ENCODE results near the gene NPEPL1.

DNA sequence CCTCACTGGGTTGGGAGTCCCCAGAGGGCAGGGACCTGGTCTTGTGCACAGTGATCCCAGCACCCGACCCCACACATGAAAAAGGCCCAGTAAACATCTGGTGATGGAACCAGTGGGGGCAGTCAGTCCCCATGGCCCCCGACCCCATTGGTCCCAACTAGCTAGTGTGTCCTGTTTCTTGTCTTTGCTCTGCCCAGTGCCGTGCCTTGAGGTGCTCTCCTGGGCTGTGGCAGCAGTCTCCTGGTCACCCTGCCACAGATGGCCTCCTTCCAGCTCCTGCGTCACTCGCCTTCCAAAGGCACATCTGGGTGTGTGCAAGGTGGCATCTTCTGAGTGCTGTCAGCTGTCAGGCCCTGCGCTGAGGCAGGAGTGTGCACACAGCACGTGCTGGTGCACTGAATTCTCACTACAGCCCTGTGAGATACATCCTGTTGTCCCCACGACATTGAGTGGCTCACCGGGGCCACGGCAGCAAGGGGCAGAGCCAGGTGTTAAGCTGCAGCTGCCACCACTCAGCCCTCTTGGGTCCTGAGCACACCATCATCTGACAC is 3.9 kb downstream of the NPEPL1 start:
- TF ChIP-seq, protein P1, sequence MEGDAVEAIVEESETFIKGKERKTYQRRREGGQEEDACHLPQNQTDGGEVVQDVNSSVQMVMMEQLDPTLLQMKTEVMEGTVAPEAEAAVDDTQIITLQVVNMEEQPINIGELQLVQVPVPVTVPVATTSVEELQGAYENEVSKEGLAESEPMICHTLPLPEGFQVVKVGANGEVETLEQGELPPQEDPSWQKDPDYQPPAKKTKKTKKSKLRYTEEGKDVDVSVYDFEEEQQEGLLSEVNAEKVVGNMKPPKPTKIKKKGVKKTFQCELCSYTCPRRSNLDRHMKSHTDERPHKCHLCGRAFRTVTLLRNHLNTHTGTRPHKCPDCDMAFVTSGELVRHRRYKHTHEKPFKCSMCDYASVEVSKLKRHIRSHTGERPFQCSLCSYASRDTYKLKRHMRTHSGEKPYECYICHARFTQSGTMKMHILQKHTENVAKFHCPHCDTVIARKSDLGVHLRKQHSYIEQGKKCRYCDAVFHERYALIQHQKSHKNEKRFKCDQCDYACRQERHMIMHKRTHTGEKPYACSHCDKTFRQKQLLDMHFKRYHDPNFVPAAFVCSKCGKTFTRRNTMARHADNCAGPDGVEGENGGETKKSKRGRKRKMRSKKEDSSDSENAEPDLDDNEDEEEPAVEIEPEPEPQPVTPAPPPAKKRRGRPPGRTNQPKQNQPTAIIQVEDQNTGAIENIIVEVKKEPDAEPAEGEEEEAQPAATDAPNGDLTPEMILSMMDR (IDR thresholded peaks at IDR 0.05): no peak
- TF ChIP-seq POLR2A (IDR thresholded peaks at IDR 0.05): no peak
- no peak for TF ChIP-seq POLR2AphosphoS5 (IDR thresholded peaks at IDR 0.05)

Measured in breast epithelium (tissue), 3 donors.